NCI-H774 (cell line): ENCODE data around the gene IL23A.
"Not testable (repeated sequence)": the region's sequence is repeated elsewhere in the genome, so short reads cannot be mapped to it uniquely, and the experiment has no call there.

ENCODE experiments used
- DNase-seq: peaks from one replicate; lab custom pipeline; 2025; lab: John Stamatoyannopoulos, UW

Gene IL23A, protein sequence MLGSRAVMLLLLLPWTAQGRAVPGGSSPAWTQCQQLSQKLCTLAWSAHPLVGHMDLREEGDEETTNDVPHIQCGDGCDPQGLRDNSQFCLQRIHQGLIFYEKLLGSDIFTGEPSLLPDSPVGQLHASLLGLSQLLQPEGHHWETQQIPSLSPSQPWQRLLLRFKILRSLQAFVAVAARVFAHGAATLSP

DNA sequence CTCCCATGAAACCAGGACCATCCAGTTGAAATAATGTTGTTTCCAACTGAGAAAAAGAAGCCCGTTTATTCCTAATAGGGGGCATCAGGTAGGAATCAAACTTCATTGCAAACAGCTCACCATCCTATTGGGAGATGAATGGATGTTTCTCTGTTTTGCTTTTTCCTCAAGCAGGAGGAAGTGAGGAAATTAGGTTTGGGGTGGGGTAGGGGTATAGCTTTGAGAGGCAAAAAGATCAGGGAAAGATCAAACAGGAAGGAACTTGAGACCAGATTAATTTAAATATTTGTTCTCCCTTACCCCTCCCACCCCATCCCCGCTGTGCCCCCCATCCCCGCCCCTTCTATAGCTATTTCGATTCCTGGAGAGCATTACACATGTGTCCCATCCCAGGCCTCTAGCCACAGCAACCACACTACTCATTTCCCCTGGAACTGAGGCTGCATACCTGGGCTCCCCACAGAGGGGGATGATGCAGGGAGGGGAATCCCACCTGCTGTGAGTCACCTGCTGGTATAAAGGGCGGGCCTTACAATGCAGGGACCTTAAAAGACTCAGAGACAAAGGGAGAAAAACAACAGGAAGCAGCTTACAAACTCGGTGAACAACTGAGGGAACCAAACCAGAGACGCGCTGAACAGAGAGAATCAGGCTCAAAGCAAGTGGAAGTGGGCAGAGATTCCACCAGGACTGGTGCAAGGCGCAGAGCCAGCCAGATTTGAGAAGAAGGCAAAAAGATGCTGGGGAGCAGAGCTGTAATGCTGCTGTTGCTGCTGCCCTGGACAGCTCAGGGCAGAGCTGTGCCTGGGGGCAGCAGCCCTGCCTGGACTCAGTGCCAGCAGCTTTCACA is at the start of gene IL23A:
IL23A (plus strand) TSS at position 577 of the 850 bp plus-strand sequence; CDS start at position 738, 161 bp downstream.
- DNase-seq = peak; percentile 32

DNA sequence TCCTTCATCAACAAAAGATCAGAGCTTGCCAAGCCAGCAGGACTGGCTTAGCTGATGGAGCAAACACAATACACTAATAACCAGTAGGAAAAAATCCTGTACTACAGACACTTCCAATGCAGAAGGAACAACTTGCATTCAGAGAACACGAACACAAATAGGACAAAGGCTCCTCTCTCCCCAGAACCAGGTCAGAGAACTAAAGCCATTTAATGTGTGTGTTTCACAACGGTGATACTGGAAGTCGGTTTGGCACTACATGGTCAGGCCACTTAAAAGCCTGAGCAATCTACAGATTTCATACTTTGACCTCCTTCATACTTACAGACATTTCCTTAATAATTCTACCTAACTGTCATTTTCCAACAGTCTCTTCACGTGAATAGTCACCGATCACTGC is 44.9 kb upstream of the IL23A start:
- DNase-seq = no peak

DNA sequence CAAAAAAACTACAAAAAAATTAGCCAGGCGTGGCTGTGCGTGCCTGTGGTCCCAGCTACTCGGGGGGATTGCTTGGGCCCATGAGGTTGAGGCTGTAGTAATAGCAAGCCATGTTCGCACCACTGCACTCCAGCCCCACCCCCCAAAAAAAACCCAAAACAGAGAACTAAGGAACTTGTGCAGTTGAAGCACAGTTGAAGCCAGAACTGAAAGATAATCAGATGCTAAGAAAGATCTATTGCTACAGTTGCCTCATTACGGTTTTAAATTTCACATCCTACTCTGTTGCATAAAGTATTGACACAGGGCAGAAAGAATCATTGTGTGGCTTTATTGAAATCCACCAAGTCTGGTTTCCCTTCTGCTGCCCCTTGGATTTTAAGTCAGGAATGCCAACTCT is 42.4 kb upstream of the IL23A start:
- no peak for DNase-seq

DNA sequence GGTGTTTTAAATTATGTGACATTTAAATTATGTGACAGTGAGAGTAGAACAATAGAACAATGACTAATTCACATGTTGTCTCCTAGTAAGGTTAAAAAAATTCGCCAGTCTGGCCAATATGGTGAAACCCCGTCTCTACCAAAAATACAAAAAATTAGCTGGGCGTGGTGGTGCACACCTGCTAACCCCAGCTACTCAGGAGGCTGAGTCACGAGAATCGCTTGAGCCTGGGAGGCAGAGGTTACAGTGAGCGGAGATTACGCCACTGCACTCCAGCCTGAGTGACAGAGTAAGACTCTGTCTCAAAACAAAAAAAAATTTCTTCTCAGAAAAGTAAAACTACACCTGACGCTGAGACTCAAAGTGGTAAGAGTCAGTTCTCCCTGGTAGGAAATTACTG is 41.3 kb upstream of the IL23A start:
- no peak for DNase-seq

DNA sequence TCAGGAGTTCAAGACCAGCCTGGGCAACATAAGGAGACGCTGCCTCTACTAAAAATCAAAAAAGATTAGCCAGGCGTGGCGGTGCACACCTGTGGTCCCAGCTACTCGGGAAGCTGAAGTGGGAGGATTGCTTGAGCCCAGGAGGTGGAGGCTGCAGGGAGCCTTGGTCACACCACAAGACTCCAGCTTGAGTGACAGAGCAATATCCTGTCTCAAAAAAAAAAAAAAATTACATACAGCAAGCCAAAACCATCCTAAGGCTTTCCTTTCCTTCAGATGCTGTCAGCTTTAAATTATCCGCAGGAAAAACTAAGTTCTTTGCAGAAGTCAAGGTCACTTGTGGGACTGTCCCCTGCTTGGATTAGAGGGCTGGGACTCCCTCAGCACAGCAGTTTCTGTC is 39.9 kb upstream of the IL23A start:
- DNase-seq = no peak

DNA sequence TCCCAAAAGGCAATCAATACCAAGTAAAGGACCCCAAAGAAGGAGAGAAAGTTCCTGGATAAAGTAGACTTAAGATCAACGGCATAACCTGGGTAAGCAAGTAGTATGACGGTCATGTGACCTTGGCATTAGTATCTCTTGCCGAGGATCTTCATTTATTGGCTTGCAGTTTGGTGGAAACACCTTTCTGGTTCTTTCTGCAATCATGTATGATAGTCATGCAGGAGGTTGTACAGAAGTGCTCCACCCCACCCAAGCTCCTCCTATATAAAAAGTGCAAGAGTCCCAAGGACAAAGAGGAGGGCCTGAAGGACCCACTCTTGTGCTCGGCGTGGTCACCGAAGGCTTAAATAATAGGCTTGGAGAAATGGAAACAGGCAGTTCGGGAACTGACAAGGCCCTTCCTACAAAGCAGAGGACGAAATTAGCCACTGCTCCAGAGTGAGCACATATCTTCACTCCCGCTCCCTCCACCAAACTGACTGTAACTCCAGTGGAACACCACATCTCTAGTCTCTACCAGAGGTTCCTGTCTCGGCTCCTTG is 39.3 kb upstream of the IL23A start:
- no peak for DNase-seq

DNA sequence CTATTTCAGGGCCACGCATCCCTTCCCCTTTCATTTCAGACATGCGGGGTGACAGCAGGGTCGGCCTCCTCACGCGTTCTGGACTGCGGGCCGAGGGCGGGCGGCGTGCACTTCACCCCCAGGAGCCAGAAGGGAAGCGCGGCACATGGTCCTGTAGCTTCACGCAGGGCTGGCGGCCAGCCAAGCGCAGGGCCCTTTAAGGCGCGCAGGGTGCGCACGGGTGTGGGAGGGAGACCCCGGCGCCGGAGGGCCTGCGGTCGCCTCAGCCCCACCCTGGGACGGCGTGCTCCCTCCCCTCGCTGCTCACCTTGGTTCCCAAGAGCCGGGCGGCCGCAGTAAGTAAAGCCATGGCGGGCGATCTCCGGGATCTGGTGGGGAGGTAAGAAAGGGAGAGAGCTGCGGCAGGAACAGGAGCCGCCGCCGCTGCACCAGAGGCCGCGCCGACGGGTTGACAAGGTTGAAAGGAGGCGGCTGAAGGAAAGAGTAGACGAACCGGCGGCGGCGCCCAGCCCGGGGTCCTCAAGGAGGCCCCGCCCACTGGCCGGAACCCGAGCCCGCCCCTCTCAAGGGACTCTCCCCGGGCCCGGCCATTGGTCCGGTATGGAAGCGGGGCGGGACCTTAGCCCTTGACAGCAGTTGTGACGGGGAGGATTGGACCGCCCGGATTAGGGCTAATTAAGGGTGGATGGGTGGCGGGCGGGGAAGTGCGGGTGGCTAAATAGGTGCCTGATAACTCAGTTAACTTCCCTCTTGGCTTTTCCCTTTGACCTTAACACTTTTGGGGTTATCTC is 38.6 kb upstream of the IL23A start, which contains the start of gene CS:
CS (minus strand) TSS at position 478 of the 791 bp plus-strand sequence; CDS start at position 349, 129 bp downstream.
- DNase-seq = peak; percentile 99

DNA sequence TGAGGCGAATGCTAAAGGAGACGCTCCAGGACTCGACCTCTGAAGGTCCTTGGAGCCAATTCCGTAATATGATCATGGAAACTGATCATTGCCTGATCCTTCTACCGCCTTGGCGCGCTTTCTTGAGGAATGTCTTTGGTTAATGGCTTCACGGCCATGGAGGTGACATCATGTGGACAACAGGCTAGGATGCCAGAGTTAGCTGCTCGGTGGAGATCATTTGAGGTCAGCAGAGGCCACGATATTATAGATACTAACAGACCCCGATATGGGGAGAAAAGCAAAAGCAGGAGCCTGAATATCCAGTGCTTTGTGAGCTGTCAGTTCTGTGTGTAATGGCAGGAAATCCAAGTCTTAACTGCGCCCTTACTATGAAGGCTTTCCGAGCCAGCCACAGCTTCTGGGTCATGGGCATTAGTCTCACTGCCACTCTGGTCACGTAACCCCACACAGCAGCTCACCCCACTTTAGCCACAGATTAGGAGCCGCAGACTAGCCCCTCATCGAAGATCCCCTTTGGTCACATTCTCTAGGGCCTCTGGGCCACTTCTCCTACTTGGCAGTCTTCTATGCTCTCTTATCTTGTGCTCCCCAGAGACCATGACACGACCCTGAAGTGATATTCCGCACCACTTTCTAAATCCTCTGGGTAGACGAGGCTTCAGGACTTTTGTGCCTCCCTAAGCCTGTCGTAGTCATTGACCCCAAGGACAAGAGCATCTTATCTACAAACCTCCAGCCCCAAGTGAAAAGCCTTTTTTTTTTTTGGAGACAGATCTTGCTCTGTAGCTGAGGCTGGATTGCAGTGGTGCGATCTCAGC is 37.8 kb upstream of the IL23A start:
- DNase-seq = peak; percentile 81

DNA sequence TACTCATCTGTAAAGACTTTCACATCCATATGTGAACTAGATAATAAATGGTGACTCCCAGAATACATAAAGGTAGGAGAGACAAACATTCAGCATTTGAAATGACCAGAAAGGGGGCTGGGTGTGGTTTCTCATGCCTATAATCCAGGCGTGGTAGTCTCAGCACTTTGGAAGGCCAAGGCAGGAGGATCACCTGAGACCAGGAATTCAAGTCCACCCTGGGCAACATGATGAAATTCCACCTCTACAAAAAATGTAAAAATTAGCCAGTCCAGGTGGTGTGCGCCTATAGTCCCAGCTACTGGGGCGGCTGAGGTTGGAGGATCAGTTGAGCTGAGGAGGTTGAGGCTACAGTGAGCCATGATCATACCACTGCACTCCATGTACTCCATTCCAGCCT is 34.4 kb upstream of the IL23A start:
- DNase-seq = no peak

DNA sequence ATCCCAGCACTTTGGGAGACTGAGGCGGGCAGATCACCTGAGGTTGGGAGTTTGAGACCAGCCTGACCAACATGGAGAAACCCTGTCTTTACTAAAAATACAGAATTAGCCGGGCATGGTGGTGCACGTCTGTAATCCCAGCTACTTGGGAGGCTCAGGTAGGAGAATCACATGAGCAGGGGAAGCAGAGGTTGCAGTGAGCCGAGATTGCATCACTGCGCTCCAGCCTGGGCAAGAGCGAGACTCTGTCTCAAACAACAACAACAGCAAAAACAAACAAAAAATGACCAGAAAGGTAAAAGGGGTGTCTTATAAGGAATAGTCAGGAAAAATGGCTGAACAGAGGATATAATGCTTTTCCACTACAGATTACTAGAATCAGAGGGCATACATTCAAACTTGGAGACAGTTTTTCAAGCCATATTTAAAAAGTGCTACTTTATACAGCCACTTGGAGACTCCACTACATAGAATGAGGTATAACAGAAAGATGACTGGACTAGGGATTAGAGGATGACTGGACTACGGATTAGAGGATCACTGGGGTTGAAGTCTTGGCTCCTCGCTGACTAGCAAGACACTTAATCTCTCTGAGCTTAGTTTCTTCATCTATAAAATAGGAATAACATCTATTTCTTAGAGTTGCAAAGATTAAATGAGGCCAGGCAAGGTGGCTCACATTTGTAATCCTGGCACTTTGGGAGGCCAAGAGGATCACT is 33.7 kb upstream of the IL23A start:
- DNase-seq = no peak

DNA sequence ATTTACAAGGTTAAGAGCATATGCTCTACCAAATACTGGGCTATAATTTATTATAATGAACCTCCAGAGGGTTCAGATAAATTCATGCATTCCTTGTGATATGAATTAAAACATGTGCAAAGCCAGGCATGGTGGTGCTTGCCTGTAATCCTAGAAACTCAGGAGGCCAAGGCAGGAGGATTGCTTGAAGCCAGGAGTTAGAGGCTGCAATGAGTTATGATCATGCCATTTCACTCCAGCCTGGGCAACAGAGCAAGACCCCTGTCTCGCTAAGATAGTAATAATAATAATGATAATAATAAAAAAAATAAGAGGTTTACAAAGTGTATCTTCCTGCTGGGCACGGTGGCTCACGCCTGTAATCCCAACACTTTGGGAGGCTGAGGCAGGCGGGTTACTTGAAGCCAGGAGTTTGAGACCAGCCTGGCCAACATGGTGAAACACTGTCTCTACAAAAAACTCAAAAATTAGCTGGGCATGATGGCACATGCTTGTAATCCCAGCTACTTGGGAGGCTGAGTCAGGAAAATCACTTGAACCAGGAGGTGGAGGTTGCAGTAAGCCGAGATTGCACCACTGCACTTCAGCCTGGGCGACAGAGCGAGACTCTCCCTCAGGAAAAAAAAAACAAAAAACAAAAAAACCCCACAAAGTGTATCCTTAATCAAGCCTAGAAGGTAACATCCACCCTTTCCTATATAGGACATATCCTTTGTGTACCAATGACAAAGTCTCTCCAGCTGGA is 31.3 kb upstream of the IL23A start:
- no peak for DNase-seq

DNA sequence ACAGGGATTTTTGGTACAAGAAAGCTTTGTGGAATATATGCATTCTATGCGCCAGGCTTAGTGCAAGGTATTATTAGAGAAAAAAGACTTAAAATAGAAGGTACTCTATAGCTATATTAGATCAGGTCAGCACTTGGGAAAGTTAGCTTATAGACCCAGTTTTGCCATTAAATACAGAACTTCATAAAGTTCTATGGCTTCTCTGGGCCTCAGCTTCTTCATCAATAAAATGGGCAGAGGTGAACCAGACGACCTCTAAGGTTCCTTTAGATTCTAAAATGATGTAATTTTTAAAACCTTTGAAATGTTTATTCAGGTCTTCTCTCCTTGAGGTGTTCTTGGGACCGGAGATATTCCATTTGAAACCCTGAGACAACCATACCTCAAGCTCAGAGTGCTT is 30.0 kb upstream of the IL23A start:
- no peak for DNase-seq

DNA sequence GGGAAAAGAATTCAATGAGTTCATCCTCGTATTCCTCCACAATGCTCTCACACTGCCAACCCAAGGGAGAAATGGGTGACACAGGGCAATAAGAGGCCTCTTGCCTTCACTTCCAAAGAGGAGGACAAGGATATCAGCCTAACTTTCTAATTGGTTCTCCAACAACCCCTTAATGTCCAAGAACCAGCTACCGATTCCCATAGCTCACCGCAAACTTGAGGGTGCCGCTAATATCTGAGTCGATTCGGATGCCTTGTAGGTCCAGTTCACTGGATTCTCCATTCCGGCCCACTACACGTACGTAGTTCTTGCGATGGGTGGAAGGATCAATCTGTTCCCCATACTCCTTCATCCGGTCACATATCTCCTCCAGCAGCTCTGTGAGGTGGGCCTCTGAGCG is 27.7 kb upstream of the IL23A start:
- no peak for DNase-seq

DNA sequence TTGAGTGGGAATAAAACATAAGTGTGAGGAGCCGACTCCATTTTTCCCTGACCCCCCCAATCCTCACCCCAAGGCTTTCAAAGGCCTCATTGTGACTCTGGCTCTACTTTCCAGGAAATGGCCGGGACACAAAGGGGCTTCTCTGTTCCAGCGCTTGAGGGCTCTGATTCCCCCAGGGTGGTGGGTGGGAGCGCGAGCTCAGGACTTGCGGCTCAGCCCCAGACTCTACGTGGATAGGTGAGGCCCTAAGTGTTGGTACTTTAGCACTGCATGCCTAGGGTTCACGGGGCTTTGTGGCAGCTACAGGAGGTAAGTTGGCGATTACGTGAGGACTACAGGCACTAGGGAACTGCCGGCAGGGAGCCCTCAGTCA is 23.4 kb upstream of the IL23A start:
- no peak for DNase-seq

DNA sequence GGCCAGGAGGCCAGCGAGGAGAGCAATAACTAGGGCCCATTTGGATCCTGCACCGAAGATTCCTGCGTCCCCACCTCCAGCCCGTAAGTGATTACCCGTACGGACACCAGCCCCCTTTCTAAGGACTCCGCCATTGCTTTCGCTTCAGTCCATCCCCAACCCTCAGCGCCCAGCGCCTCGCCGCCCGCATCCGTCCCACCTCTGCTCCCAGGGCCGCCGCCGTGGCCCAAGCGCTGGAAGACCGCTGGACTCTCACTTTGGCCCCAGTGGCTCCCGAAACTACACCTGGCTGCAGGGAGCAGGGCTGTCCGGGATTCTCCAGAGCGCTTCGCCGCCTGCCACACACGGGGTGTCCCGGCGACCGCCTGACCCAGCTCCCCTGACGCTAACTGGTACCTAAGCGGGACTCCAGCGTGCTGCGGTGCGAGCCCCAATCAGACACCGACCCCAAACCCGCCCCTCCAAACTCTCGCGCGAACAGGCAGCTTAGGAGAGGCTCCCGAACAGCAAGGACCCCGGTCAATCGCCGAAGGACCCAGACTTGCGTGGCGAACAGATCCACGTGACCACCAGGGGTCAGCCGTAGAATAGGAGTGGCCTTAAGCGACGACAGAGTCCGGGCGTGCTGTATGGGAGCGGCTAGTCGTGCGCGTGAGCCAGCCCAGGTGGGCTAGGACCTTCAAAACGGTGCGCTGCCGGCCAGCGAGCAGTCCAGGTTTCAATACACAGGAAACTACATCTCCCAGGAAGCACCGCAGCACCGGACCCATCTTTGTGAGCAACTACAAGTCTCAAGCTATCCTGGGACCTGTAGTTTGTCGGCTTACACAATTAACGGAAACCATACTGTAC is 22.8 kb upstream of the IL23A start, which contains the start of gene CNPY2:
CNPY2 (minus strand) TSS at position 367 of the 852 bp plus-strand sequence. CDS start 771 bp downstream, outside the sequence.
- DNase-seq = peak; percentile 97

DNA sequence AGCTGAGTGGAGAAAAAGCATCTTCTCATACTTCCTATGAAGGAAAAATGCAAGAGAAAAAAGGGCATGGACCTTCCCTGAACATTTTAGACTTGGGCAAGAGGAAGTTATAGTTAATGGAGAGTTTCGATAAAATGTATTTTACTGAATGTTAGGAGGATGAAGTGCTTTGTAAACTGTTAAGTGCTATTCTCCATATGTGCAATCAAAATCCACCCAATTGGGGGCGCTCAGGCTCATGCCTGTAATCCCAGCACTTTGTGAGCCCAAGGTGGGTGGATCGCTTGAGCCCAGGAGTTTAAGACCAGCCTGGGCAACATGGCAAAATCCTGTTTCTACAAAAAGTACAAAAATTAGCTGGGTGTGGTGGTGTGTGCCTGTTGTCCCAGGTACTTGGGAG is 21.0 kb upstream of the IL23A start:
- no peak for DNase-seq

DNA sequence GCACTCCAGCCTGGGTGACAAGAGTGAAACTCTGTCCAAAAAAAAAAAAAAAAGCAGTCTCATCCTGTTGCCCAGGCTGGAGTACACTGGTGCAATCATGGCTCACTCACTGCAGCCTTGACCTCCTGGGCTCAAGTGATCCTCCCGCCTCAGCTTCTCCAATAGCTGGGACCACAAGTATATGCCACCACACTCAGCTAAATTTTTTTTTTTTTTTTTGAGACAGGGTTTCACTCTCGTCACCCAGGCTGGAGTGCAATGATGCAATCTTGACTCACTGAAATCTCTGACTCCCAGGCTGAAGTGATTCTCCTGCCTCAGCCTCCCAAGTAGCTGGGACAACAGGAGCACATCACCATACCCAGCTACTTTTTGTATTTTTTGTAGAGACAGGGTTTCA is 17.7 kb upstream of the IL23A start:
- no peak for DNase-seq

DNA sequence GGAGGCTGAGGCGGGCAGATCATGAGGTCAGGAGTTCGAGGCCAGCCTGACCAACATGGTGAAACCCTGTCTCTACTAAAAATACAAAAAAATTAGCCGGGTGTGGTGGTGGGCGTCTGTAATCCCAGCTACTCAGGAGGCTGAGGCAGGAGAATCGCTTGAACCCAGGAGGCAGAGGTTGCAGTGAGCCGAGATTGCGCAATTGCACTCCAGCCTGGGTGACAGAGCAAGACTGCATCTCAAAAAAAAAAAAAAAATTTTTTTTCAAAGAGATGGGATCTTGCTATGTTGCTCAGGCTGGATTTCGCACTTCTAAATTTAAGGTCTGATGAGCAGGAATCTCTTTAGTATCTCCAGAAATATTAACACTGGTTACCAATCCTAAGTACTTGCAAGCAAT is 17.1 kb upstream of the IL23A start:
- not testable (repeated sequence) for DNase-seq

DNA sequence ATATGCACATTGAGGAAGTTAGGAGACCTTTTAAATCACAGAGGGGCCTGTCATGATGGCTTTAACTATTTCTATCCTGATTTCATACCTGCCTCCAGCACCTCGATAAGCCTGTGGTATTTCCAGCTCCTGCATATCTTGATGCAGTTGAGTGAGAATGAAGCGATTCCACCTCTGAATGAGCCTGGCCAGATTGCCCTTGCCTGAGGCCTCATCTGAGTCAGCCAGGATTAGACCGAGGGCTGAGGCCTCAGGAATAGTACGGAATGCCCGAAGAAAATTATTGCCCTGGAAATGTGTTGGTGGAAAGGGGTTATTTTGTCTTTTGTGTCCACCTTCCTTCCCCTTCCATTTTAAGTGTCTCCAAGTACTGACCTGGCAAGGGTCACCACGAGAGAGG is 14.5 kb upstream of the IL23A start:
- no peak for DNase-seq
